Ascending aorta (tissue), 2 donors: ENCODE data around the gene ASB5. TPM values are rescaled to one million over a fixed set of nuclear protein-coding genes. Genes with fewer than 3 reads are reported as not detected.
"Not testable (repeated sequence)": the region's sequence is repeated elsewhere in the genome, so short reads cannot be mapped to it uniquely, and the experiment has no call there.

ENCODE experiments used
- DNase-seq, 2 donors: peaks; one replicate each; pipeline ENCODE4 v3.0.0-alpha.2; 2019; ENCODE audit warnings: low spot score in 2 of 2
- H3K27ac ChIP-seq, 2 donors: fragments of 200-600 bp; sonication (generic); one replicate each; pipeline ENCODE4 v1.5.1; 2016 to 2017; ENCODE audit warnings: mild to moderate bottlenecking in 1 of 2
- H3K27me3 ChIP-seq: fragments of 200-600 bp; sonication (generic); one replicate; pipeline ENCODE4 v1.5.1; 2017
- H3K36me3 ChIP-seq, 2 donors: fragments of 200-600 bp; sonication (generic); one replicate each; pipeline ENCODE4 v1.5.1; 2016
- H3K4me1 ChIP-seq, 2 donors: fragments of 200-600 bp; sonication (generic); one replicate each; pipeline ENCODE4 v1.5.1; 2016 to 2017; ENCODE audit warnings: mild to moderate bottlenecking in 1 of 2
- H3K4me3 ChIP-seq, 2 donors: fragments of 200-600 bp; sonication (generic); one replicate each; pipeline ENCODE4 v1.5.1; 2016 to 2017; ENCODE audit warnings: mild to moderate bottlenecking in 1 of 2
- H3K9me3 ChIP-seq, 2 donors: fragments of 200-600 bp; sonication (generic); one replicate each; pipeline ENCODE4 v1.5.1; 2016
- intact Hi-C: fragments of 100-400 bp; cut with DNase I; formaldehyde crosslinking; loops from one replicate; pipeline ENCODE4 v1.15.1; 2023
- total RNA-seq: library from RNA; depleted of rRNA; stranded (reverse); fragments of >200 nt; gene quantifications from one replicate; pipeline ENCODE4 v1.1.0, GENCODE V29; 2016
- TF ChIP-seq, protein P1 (sequence below), 3 experiments: fragments of 200-600 bp in 2 of 3; fragments of 450-650 bp in 1 of 3; sonication (generic) in 2 of 3; IDR thresholded peaks; one replicate each; pipeline ENCODE4 v1.5.1; 2016 to 2019; ENCODE audit warnings: antibody characterized with exemption in 3 of 3, mild to moderate bottlenecking in 1 of 3, moderate library complexity in 1 of 3

The ASB5 gene
- total RNA-seq, 1 donor from 2014 or later, result not detected

DNA sequence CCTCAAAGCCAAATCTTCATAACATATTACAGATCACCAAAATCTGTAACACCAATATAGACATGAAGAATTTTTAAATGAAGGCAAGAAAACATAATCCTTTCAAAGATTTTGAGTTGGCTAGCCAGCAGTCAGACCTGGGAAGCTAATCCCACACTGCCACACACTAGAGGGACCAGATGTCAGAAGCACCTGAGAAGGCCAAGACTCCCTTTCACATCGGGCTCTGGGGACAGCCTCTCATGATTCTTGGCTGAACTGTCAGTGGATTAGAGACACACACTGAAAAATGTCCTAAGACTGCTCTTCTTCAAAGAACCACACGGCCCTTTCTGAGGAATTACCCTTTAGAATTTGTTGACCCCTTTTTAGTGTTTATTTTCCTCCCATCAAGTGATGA is 45.5 kb downstream of the ASB5 start:
- no peaks in the 10 kb centered on the region for H3K4me1 ChIP-seq
- TF ChIP-seq, protein P1, sequence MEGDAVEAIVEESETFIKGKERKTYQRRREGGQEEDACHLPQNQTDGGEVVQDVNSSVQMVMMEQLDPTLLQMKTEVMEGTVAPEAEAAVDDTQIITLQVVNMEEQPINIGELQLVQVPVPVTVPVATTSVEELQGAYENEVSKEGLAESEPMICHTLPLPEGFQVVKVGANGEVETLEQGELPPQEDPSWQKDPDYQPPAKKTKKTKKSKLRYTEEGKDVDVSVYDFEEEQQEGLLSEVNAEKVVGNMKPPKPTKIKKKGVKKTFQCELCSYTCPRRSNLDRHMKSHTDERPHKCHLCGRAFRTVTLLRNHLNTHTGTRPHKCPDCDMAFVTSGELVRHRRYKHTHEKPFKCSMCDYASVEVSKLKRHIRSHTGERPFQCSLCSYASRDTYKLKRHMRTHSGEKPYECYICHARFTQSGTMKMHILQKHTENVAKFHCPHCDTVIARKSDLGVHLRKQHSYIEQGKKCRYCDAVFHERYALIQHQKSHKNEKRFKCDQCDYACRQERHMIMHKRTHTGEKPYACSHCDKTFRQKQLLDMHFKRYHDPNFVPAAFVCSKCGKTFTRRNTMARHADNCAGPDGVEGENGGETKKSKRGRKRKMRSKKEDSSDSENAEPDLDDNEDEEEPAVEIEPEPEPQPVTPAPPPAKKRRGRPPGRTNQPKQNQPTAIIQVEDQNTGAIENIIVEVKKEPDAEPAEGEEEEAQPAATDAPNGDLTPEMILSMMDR (IDR thresholded peaks at IDR 0.05), result no peak
- intact Hi-C loops, result no loop called here
- H3K4me3 ChIP-seq, result no peak overlapping the region
- no peak for DNase-seq
- H3K9me3 ChIP-seq, result no peaks in the 10 kb centered on the region
- H3K27ac ChIP-seq, result no peak overlapping the region
- no peaks in the 10 kb centered on the region for H3K27me3 ChIP-seq
- H3K36me3 ChIP-seq, result no peaks in the 10 kb centered on the region

DNA sequence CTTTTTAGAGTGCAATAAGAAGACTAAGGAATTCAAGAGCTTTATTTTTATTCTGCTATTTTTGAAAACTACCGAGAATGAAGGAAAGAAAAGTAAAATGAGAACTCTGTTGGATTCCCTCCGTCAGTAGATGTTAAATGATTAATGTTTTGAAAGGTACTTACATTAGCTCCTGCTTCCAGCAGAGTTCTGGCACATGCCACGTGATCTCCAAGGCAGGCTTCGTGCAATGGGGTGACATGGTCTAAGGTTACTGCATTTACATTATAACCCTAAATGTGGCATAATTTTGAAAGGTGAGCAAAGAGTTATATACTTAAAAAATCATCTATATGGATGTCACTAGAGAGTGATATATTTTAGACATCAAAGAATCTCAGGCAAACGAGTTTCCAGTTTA is 46.9 kb downstream of the ASB5 start:
- no peak for DNase-seq
- Histone ChIP-seq H3K36me3 (no peaks in the 10 kb centered on the region), H3K27ac (no peak overlapping the region), H3K9me3 (no peaks in the 10 kb centered on the region), H3K4me1 (no peaks in the 10 kb centered on the region), H3K27me3 (no peaks in the 10 kb centered on the region), H3K4me3 (no peak overlapping the region)
- TF ChIP-seq, protein P1 (IDR thresholded peaks at IDR 0.05), result no peak
- intact Hi-C loops, result no loop called here

DNA sequence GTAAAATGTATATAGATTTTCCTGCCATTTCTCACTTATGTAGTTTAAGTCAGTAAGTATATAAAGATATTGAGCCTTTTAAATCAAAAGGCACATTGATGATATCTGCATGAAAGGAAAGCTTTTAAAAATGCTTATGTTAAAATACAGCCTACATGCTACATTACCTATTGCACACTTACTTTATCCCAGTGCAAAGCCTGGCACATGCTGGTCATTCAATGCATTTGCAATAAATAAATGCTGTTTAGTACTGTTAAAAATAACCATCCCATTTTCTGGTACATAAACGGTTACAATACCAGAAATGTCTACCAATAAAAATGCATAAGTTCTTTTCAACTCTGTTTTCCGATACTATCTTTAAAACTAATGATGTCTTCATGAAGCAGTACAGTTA is 51.5 kb downstream of the ASB5 start:
- Histone ChIP-seq H3K36me3 (no peaks in the 10 kb centered on the region), H3K4me1 (no peaks in the 10 kb centered on the region), H3K4me3 (no peak overlapping the region), H3K27ac (no peak overlapping the region), H3K9me3 (no peaks in the 10 kb centered on the region), H3K27me3 (no peaks in the 10 kb centered on the region)
- intact Hi-C loops, result no loop called here
- DNase-seq, result no peak
- TF ChIP-seq, protein P1 (IDR thresholded peaks at IDR 0.05), result no peak

- intact Hi-C loops, H3K27me3 ChIP-seq, H3K27ac ChIP-seq, H3K9me3 ChIP-seq, H3K36me3 ChIP-seq, H3K4me1 ChIP-seq, H3K4me3 ChIP-seq, DNase-seq: not testable (repeated sequence)
Observed at GRCh38 chr4:176212351-176212750, 56.7 kb downstream of the ASB5 start.

- Histone ChIP-seq H3K4me1 (no peaks in the 10 kb centered on the region), H3K27me3 (no peaks in the 10 kb centered on the region), H3K9me3 (no peaks in the 10 kb centered on the region), H3K27ac (no peak overlapping the region), H3K4me3 (no peak overlapping the region), H3K36me3 (no peaks in the 10 kb centered on the region)
- TF ChIP-seq, protein P1 (IDR thresholded peaks at IDR 0.05), result no peak
- intact Hi-C loops, result no loop called here
- DNase-seq, result no peak
Observed at GRCh38 chr4:176210579-176211296, 58.3 kb downstream of the ASB5 start.

DNA sequence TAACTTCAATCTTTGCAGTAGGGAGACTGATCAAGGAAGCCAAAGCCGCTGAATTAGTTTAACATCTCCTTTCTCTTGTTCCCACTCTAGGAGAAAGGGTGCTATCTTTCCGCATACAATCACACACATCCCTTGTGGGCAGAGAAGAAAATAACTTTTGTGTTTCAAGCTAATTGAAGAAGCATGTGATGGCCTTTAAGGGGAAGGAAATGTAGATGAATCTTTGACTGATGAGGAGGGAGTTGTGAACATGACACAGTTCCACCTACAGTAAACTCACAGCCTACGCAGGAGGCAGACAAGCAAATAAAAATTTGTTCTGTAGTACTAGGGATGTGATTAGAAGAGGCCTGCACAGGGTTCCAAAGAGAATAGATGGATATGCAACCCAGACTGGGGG is 58.9 kb downstream of the ASB5 start:
- Histone ChIP-seq H3K27ac (no peak overlapping the region), H3K9me3 (no peaks in the 10 kb centered on the region), H3K4me3 (no peak overlapping the region), H3K27me3 (no peaks in the 10 kb centered on the region), H3K4me1 (no peaks in the 10 kb centered on the region), H3K36me3 (no peaks in the 10 kb centered on the region)
- TF ChIP-seq, protein P1 (IDR thresholded peaks at IDR 0.05), result no peak
- intact Hi-C loops, result no loop called here
- DNase-seq, result no peak
